Measurements from ENCODE around the gene TSPAN11.
"Not testable (repeated sequence)": the region's sequence is repeated elsewhere in the genome, so short reads cannot be mapped to it uniquely, and the experiment has no call there.

DNA sequence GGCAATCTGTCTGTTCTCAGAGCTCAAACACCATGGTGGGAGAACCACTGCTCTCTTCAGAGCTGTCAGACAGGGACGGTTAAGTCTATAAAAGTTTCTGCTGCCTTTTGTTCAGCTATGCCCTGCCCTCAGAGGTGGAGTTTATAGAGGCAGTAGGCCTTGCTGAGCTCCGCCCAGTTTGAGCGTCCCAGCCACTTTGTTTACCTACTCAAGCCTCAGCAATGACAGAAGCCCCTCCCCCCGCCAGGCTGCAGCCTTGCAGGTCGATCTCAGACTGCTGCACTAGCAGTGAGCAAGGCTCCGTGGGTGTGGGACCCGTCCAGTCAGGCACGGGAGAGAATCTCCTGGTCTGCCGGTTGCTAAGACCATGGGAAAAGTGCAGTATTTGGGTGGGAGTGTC, 32.0 kb upstream of the TSPAN11 start:
- not testable (repeated sequence) for TF ChIP-seq CTCF (IDR thresholded peaks at IDR 0.05; ENCODE audit: control extremely low read depth in 1 of 3, insufficient read depth in 1 of 3, low read depth in 1 of 3, low read length in 3 of 3); HDAC2 (IDR thresholded peaks at IDR 0.05; ENCODE audit: borderline replicate concordance in 1 of 2, low read depth in 2 of 2, low read length in 2 of 2); JUND (IDR thresholded peaks at IDR 0.05; ENCODE audit: low read length); NRF1 (IDR thresholded peaks at IDR 0.05; ENCODE audit: low read depth, low read length); RAD21 (IDR thresholded peaks at IDR 0.05 in 1 of 2, conservative IDR thresholded peaks at IDR 0.05 in 1 of 2; ENCODE audit: low read depth in 2 of 2, low read length in 2 of 2); YY1 (IDR thresholded peaks at IDR 0.05; ENCODE audit: low read depth, low read length); POLR2A (IDR thresholded peaks at IDR 0.05; ENCODE audit: control extremely low read depth in 1 of 2, low read depth in 2 of 2, low read length in 2 of 2); TBP (IDR thresholded peaks at IDR 0.05; ENCODE audit: low read depth, low read length); POLR2AphosphoS5 (IDR thresholded peaks at IDR 0.05; ENCODE audit: low read depth, low read length); SUZ12 (IDR thresholded peaks at IDR 0.05; ENCODE audit: low read length); TAF1 (IDR thresholded peaks at IDR 0.05; ENCODE audit: low read depth, low read length); SP1 (IDR thresholded peaks at IDR 0.05; ENCODE audit: low read depth, low read length); CEBPB (IDR thresholded peaks at IDR 0.05; ENCODE audit: low read depth, low read length)
- TF ChIP-seq, protein P1, sequence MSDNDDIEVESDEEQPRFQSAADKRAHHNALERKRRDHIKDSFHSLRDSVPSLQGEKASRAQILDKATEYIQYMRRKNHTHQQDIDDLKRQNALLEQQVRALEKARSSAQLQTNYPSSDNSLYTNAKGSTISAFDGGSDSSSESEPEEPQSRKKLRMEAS (IDR thresholded peaks at IDR 0.05) = not testable (repeated sequence)

All from H1 (cell line).